ENCODE measurements around the gene BOD1L1.
"Not testable (repeated sequence)": the region's sequence is repeated elsewhere in the genome, so short reads cannot be mapped to it uniquely, and the experiment has no call there.

BOD1L1 gene

GRCh38 chr4:13618212-13618806, 9.2 kb downstream of the BOD1L1 start:
- no peak for DNase-seq

GRCh38 chr4:13617801-13618200, 9.7 kb downstream of the BOD1L1 start:
- no peak for DNase-seq

GRCh38 chr4:13616597-13616996, 10.9 kb downstream of the BOD1L1 start:
- no peak for DNase-seq

DNA sequence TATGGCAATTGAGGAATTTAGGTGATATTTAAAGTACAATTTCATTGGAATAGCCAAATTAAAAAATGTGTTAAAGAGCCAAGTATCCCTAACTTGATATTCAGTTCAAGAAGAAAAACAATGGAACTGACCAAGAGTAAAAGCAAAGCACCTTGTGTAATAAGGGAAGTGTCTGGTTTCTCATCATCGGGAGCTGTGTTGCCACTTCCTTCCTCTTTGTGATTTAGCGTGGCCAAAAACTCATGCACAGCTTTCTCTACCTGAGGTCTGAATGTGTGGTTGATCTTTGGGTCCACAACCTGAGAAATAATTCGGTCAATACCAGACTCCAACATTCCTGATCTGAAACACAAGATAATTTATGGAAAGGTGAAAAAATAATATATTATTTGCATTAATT, 12.4 kb downstream of the BOD1L1 start:
- no peak for DNase-seq

GRCh38 chr4:13612569-13612968, 15.0 kb downstream of the BOD1L1 start:
- no peak for DNase-seq

GRCh38 chr4:13611283-13611842, 16.2 kb downstream of the BOD1L1 start:
- DNase-seq, result no peak

DNA sequence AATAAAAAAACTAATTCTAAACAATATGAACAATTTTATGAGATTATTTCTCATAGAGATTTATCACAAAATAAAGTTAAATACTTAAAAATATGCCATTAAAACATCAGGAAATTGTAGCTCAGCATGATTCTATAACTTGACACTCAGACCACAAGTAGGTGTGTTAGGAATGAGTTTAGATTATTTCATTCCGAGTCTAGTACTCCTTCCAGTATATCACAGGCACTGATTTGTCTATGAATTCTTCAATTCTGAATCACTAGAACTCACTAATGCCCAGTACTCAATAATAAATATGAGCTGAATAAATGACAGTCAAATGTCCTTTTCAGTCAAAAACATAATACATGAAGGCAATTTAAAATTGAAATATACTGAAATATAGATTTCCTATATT, 22.2 kb downstream of the BOD1L1 start:
- no peak for DNase-seq

- DNase-seq, result no peak
Observed at GRCh38 chr4:13601848-13602247, 25.7 kb downstream of the BOD1L1 start.

DNA sequence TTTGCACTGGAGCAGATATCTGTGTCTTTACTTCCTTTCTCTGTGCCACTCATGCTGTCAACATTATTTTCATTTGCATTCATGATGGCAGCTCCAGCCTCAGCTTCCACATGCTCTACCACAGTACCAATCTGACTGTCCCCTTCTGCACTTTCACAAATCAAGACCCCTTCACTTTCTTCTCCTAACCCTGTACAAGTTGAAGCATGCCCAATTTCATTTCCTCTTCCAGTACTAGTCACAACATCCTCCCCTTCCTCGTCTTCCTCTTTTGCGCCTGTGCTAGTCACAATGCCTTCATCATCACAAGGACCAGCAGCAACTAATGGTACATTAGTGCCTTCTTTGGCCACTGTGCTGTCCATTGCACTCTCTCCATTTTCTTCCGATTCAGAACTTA, 26.5 kb downstream of the BOD1L1 start:
- DNase-seq, result no peak

DNA sequence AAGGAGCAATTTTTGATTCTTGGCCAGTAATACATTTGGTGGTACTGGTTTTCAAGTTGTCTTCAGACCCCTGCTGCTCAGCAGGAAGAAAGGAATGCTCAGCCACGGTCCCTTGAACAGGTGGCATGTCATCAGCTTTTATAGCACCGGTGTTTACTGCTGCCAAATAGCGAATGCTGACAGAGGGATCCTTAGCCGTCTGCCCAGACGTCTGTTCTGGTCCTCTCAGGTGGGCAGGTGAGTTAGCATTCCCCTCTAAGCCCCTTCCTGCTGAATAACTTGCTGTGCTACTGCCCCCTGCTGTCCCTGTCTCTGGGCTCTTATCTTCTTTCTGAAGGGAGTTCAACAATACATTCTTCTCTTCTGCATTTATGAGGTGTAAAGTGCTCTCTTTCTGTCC, 28.4 kb downstream of the BOD1L1 start:
- DNase-seq, result no peak

DNA sequence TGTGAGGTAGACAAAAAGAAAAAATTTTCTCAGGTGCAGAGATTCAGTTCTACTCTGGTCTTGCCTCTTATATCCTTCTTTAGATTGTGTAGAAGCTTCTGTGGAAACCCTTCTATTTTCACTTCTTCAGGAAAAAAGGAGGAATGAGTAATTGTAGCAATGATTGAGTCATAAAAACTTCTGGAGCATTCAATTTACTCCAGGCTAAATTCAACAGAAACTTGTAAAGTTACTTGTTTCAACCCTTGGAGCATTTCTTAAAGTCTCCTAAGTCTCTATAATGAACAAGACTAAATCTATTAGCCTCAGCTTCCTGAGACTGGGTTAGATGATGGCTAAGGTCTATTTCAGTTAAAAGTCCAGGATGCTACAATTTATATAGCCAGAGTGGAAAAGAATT, 29.9 kb downstream of the BOD1L1 start:
- no peak for DNase-seq

GRCh38 chr4:13597141-13597540, 30.4 kb downstream of the BOD1L1 start:
- DNase-seq, result no peak

DNA sequence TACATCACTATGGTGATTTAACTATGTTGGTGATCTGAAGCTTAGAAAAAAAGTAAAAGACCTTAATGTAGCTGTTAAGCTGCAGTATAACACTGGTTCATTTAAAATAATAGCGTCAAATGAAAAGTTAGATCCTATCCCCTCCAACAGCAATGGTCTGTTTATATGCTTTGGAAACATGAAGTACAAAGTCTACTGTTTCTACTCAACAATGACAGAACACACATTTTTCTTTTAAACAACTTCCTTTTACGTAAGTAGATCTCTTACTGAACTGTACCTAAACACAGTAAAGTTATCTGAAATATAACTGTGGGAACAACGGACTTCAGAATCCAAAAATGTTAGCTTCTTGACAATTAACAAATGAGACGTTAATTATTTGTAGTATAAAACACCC, 35.3 kb downstream of the BOD1L1 start:
- no peak for DNase-seq

DNA sequence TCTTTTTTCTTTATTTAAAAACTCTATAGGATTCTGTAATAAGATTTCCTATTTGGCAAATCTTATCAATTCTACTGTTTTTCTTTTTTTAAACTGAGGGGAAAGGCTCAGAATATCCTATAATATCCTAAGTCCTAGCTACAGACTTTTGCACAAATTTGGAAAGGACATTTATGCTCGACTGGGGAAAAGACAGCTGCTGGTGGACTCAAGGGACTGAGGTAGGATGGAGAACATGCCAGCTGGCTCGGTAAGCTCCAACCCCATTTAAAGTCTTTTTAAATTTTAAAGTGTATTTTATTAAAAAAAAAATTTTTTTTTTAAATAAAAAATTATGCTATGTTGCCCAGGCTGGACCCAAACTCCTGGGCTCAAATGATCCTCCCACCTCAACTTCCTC, 36.8 kb downstream of the BOD1L1 start:
- DNase-seq, result no peak

DNA sequence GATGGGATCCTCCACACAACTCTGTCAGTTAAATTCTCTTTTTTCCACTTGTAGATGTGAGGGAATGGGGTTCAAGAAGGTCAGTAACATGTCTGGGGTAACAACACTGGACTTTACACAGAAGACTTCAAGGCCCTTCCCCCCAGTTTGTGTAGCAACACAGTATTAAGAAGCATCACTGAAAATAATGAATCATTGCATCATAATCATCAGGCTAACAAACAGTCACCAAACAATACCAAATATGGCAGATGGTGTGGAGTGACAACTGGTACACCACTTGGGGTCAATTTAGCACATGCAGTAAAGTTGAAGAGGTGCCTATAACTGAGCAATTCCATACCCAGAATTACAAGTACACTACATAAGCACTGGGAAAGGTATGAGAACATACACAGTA, 38.6 kb downstream of the BOD1L1 start:
- DNase-seq, result no peak

DNA sequence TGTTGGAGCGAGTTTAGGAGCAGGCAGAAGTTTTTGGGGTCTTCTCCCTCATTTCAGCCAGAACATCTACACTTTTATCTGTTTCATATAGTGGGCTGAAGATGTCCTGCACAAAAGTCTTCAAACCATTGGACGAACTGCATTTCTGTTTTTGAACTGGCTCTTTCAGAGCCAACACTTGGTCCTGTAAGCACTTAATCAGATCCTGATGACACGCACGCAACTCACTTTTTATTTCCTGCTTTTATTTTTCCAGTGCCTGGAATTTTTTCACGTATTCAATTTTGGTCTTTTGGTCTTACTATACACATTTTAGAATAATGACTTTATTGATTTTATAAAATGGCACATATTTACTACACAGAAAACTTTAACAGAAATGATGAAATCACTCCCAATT, 43.0 kb downstream of the BOD1L1 start:
- no peak for DNase-seq

DNA sequence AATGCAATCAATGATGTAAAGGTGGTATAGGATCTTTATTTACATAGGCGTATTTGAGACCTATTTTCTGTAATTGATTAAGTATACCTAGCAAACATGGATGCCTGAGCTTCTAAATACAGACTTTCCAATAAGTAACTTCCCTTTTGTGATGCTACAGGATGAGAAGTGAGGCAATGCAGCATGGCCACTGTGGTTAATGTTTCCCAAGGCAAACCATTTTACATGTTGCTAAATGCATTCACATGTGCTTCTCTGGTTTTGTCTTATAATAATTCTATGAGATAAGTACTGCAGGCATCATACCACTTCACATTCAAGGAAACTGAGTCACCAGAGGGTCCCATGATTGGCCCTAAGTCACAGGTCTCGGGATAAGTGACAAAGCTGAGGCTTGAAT, 47.5 kb downstream of the BOD1L1 start:
- no peak for DNase-seq

DNA sequence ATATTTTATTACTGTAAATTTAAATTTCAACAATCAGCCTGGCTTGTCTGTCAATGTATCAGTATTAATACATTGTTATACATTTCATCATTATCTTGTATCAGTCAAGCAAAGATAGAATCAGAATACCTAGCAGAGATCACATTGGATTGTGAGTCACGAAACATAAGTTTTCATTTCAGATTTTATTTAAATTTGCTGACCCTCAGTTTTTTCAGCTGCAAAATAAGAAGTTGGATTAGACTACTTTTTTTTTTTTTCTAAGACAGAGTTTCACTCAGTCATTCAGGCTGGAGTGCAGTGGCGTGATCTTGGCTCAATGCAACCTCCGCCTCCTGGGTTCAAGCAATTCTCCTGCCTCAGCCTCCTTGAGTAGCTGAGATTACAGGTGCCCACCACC, 49.9 kb downstream of the BOD1L1 start:
- DNase-seq, result no peak

DNA sequence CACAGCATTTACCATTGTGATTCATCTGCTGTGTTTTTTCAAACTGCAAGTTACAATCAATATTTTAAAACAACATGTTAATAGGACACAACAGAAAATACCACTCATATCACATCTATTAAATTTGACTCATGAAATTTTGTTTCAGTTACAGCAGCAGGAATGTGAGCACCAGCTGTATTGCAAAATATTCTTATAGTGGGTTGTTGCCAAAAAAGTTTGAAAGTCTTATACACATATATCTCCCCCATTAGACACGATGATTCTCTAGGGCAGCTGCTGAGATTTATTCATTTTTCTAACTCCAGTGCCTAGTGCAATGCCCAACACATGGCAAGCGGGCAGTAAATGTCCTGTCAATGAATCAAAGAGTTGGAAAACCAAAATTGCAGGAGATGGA, 56.6 kb downstream of the BOD1L1 start:
- no peak for DNase-seq

- DNase-seq, result no peak
Observed at GRCh38 chr4:13567125-13567524, 60.4 kb downstream of the BOD1L1 start.

- DNase-seq, result no peak
Observed at GRCh38 chr4:13562876-13563275, 64.6 kb downstream of the BOD1L1 start.

DNA sequence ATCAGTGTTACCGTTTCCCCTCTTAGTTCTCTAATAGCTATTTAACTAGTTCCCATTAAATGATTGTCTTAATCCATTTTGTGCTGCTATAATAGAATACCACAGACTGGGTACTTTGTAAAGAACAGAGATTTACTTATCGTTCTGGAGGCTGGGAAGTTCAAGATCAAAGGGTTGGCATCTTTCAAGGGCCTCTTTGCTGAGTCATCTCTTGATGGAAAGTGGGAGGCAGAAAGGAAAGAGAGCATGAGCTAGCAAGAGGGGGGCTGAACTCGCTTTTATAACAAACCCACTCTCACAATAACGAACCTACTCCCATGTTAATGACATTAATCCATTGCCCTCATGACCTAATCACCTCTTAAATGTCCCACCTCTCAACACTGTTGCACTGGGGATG, 65.9 kb downstream of the BOD1L1 start:
- no peak for DNase-seq

GRCh38 chr4:13560111-13560510, 67.4 kb downstream of the BOD1L1 start:
- DNase-seq, result not testable (repeated sequence)

- DNase-seq, result no peak
Observed at GRCh38 chr4:13559413-13559812, 68.1 kb downstream of the BOD1L1 start.

DNA sequence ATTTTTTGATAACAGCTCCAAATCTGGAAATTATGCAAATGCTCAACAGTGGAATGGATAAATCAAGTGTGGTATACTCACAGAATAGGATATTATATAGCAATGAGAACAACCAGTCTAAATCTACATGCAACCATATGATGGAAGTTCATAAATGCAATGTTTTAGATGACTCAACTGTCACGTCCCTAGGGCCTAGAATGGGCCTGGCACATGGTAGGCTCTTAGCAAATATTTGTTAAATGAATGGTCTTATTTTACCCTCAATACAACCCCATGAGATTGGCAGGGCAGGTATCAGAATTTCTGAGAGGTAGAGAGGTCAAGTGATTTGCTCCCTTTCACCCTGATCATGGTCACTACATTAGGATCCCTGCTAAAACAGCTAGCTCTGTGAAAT, 68.6 kb downstream of the BOD1L1 start:
- DNase-seq, result no peak

DNA sequence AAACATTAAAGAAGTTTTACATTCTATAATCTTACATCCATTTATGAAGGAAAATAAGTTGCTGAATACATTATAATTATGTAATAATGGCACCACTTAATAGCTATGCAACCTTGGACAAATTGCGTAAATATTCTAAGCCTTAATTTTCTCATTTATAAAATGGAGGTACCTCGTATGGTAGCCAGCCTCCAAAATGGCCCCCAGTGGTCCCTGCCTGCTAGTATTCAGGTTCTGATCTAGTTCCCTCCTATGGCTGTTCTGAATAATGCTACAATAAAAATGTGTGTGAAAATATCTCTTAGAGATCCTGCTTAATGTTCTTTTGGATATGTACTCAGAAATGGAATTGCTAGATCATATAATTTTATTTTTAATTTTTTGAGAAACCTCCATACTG, 72.2 kb downstream of the BOD1L1 start:
- no peak for DNase-seq
